ENCODE measurements around the gene TTC28. TPM values are rescaled to one million over a fixed set of nuclear protein-coding genes. Genes with fewer than 3 reads are reported as not detected.

TTC28 gene
- total RNA-seq, 1 donor from 2014 or later: 16.4 TPM

- Histone ChIP-seq H3K27me3 (ENCODE audit: low read depth) (no peaks in the 10 kb centered on the region), H3K4me3 (no peak overlapping the region), H3K9me3 (replicated peaks) (peaks cover 7% of the 10 kb centered on the region), H3K27ac (replicated peaks) (no peak overlapping the region), H3K4me1 (no peaks in the 10 kb centered on the region), H3K36me3 (no peaks in the 10 kb centered on the region)
- intact Hi-C loops (cut with micrococcal nuclease): no loop called here
- TF ChIP-seq, protein P1, sequence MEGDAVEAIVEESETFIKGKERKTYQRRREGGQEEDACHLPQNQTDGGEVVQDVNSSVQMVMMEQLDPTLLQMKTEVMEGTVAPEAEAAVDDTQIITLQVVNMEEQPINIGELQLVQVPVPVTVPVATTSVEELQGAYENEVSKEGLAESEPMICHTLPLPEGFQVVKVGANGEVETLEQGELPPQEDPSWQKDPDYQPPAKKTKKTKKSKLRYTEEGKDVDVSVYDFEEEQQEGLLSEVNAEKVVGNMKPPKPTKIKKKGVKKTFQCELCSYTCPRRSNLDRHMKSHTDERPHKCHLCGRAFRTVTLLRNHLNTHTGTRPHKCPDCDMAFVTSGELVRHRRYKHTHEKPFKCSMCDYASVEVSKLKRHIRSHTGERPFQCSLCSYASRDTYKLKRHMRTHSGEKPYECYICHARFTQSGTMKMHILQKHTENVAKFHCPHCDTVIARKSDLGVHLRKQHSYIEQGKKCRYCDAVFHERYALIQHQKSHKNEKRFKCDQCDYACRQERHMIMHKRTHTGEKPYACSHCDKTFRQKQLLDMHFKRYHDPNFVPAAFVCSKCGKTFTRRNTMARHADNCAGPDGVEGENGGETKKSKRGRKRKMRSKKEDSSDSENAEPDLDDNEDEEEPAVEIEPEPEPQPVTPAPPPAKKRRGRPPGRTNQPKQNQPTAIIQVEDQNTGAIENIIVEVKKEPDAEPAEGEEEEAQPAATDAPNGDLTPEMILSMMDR (IDR thresholded peaks at IDR 0.05; ENCODE audit: borderline replicate concordance): no peak
- DNase-seq: no peak
These were observed 23.5 kb downstream of the TTC28 start for GRCh38 chr22:28656181-28656580.

GRCh38 chr22:28650463-28650862 is 29.2 kb downstream of the TTC28 start:
- no peak overlapping the region for H3K4me3 ChIP-seq
- intact Hi-C loops (cut with micrococcal nuclease): no loop called here
- H3K36me3 ChIP-seq: no peaks in the 10 kb centered on the region
- no peaks in the 10 kb centered on the region for H3K27me3 ChIP-seq (ENCODE audit: low read depth)
- DNase-seq: no peak
- no peaks in the 10 kb centered on the region for H3K4me1 ChIP-seq
- peaks cover 7% of the 10 kb centered on the region for H3K9me3 ChIP-seq (replicated peaks)
- no peak overlapping the region for H3K27ac ChIP-seq (replicated peaks)
- TF ChIP-seq, protein P1 (IDR thresholded peaks at IDR 0.05; ENCODE audit: borderline replicate concordance): no peak

- Histone ChIP-seq H3K9me3 (replicated peaks) (peaks cover 7% of the 10 kb centered on the region), H3K27ac (replicated peaks) (no peak overlapping the region), H3K27me3 (ENCODE audit: low read depth) (no peaks in the 10 kb centered on the region), H3K4me3 (no peak overlapping the region), H3K36me3 (no peaks in the 10 kb centered on the region), H3K4me1 (no peaks in the 10 kb centered on the region)
- TF ChIP-seq, protein P1 (IDR thresholded peaks at IDR 0.05; ENCODE audit: borderline replicate concordance): no peak
- intact Hi-C loops (cut with micrococcal nuclease): no loop called here
- DNase-seq: no peak
These were observed 30.8 kb downstream of the TTC28 start for GRCh38 chr22:28648792-28649191.

GRCh38 chr22:28647216-28647615 is 32.4 kb downstream of the TTC28 start:
- no peaks in the 10 kb centered on the region for H3K27me3 ChIP-seq (ENCODE audit: low read depth)
- DNase-seq: no peak
- TF ChIP-seq, protein P1 (IDR thresholded peaks at IDR 0.05; ENCODE audit: borderline replicate concordance): no peak

DNA sequence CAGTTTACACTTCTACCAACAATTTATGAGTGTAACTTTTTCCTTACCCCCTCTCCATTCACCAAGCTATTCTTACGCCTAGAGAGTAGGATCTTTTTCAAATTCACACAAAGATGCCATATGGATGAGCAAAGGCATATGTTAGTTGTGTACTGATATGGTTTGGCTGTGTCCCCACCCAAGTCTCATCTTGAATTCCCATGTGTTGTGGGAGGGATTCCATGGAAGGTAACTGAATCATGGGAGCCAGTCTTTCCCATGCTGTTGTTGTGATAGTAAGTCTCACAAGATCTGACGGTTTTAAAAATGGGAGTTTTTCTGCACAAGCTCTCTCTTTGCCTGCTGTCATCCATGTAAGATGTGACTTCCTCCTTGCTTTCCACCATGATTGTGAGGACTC is 40.3 kb downstream of the TTC28 start:
- intact Hi-C loops (cut with micrococcal nuclease): no loop called here
- Histone ChIP-seq H3K36me3 (no peaks in the 10 kb centered on the region), H3K27me3 (ENCODE audit: low read depth) (no peaks in the 10 kb centered on the region), H3K27ac (replicated peaks) (no peak overlapping the region), H3K9me3 (replicated peaks) (no peaks in the 10 kb centered on the region), H3K4me3 (no peak overlapping the region), H3K4me1 (peaks cover 5% of the 10 kb centered on the region)
- DNase-seq: no peak
- TF ChIP-seq, protein P1 (IDR thresholded peaks at IDR 0.05; ENCODE audit: borderline replicate concordance): no peak

More at GRCh38 chr22:28647216-28647615, 32.4 kb downstream of the TTC28 start:
- Histone ChIP-seq H3K27ac (replicated peaks) (no peak overlapping the region), H3K4me1 (peaks cover 5% of the 10 kb centered on the region), H3K9me3 (replicated peaks) (peaks cover 2% of the 10 kb centered on the region), H3K4me3 (no peak overlapping the region), H3K36me3 (no peaks in the 10 kb centered on the region)
- intact Hi-C loops (cut with micrococcal nuclease): no loop called here

GRCh38 chr22:28637225-28637624 is 42.4 kb downstream of the TTC28 start:
- Histone ChIP-seq H3K36me3 (no peaks in the 10 kb centered on the region), H3K4me3 (no peak overlapping the region), H3K27me3 (ENCODE audit: low read depth) (no peaks in the 10 kb centered on the region), H3K27ac (replicated peaks) (no peak overlapping the region), H3K4me1 (peaks cover under 1% of the 10 kb centered on the region), H3K9me3 (replicated peaks) (no peaks in the 10 kb centered on the region)
- DNase-seq: no peak
- TF ChIP-seq, protein P1 (IDR thresholded peaks at IDR 0.05; ENCODE audit: borderline replicate concordance): no peak
- intact Hi-C loops (cut with micrococcal nuclease): no loop called here

Measured in left ventricle myocardium inferior (tissue), 1 donor.